ENCODE data around the gene MRC2.
"Not testable (repeated sequence)": the region's sequence is repeated elsewhere in the genome, so short reads cannot be mapped to it uniquely, and the experiment has no call there.

Gene MRC2

DNA sequence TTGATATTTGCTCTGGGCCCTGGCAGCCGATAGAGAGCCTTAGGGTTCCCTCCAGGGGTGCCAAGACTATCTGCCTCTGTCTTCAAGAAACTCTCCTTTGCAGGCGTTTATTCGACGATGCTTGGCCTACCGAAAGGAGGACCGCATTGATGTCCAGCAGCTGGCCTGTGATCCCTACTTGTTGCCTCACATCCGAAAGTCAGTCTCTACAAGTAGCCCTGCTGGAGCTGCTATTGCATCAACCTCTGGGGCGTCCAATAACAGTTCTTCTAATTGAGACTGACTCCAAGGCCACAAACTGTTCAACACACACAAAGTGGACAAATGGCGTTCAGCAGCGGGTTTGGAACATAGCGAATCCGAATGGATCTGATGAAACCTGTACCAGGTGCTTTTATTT is 15.2 kb upstream of the MRC2 start:
- not testable (repeated sequence) for DNase-seq (ENCODE audit: low spot score)

- not testable (repeated sequence) for DNase-seq (ENCODE audit: low spot score)
Observed at GRCh38 chr17:62613095-62613494, 14.4 kb upstream of the MRC2 start.

DNA sequence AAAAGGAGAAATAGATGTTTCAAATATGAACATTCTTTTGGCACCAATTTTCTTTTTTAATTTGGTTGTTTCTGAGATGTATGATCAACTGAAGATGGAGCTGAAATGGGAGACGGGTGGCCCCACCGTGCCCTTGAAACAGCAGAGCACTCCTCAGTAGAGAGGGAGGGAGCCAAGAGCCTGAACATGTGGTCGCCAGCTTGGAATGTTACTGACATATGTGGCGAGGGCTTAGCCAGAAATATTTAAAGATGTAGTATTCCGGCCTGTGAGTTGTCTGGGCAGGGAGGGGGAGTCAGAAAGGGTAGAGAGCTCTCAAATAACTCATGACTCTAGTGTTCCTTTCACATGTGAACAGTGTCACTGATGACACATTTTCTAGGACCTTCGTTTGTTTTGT is 13.3 kb upstream of the MRC2 start:
- no peak for DNase-seq (ENCODE audit: low spot score)

GRCh38 chr17:62615503-62615902 is 12.0 kb upstream of the MRC2 start:
- no peak for DNase-seq (ENCODE audit: low spot score)

DNA sequence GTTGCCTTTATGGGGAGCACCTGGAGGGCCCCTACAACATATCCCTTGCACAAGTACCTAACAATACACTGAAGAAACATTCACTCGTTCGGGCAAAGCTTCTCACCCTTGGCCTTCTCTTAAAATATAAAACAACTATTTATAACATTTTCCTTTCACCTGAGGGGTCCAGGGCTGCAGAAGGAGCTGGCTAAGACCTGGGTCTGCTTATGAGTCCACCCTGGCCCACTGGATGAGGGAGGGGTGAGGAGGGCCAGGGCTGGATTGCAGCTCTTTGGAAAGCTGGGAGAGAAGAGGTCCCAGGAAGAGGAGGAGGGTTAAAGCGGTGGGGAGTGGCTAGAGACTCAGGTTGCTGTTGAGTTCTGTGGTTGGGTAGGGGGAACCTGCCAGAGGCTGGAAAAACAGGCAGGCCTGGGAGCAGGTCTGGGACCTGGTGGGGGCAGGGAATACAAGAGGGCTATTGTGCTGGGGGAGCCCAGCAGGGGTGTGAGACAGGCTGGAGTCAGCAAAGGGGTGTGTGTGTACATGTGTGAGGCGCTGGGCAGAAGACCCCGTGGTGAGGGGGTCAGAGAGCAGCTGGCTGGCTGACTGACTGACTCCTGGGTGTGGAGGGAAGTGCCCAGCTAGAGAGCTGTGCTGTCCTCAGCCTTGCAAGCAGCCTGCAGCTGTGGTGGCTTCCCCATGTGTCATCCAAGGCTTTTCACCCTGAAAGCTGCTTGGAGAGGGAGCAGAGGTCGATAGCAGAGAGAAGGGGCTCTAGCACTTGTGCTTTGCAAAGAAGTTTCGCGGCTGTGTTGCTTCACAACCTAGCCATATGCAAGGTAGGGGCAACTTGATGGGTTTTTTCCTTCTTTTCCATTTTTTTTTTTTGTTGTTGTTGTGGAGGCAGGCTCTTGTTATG is 10.2 kb upstream of the MRC2 start:
- no peak for DNase-seq (ENCODE audit: low spot score)

DNA sequence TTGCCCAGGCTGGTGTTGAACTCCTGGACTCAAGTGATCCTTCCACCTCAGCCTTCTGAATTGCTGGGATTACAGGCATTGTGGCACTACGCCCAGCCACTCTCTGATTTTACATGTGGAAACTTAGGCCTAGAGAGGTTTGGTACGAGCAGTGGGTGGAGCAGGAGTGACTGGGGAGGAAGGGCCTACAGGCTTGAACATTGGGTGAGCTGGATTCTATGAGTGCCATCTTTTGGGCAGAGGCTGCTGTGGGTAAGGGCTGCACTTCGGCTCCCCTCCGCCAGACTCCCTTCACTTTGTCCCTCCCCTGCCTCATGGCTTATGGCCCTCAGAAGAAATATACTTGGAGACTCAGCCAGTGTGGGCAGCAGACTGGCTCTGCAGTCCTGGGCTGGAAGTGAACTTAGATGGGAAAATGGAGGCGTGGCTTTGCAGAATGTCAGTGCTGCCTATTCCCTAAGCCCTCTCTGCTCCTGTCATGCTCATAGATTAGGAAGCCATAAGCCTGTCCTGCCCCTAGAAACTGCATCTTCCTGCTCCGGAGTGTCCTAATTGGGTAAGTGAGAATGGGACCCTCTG is 9.5 kb upstream of the MRC2 start:
- no peak for DNase-seq (ENCODE audit: low spot score)

GRCh38 chr17:62618647-62619416 is 8.6 kb upstream of the MRC2 start:
- no peak for DNase-seq (ENCODE audit: low spot score)

GRCh38 chr17:62619417-62620155 is 7.9 kb upstream of the MRC2 start:
- no peak for DNase-seq (ENCODE audit: low spot score)

GRCh38 chr17:62621223-62621622 is 6.2 kb upstream of the MRC2 start:
- no peak for DNase-seq (ENCODE audit: low spot score)

DNA sequence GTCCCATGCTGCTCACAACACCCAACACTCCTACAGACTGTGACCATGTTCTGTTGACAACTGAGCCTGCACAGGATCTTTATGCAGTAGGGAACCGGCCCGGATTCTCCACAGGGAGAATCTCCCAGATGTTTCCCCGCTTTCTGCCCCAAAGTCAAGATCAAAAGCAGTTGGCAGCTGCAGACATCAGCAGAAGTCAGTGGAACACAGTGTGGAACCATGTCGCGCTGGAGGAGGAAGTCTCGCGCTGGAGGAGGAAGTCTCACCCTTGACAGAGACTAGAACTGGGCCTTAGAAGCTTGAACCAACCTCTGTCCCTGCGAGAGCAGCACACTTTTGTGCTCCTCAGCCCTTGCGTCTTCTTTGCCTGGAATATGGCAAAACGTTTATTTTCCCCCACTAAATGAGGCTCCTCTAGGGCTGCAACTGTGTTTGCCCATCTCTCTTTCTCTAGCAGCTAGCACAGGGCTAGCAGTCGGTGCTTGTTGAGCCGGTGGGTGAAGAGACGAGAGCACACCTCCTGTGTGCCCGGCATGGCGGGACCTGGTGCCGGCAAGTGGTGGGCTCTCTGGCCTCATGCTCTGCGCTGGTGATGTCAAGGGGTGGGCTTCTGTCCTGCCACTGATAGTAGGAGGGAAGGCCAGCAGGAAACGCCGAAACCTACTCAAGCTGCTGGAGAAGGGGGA is 2.1 kb upstream of the MRC2 start:
- DNase-seq (ENCODE audit: low spot score): no peak

DNA sequence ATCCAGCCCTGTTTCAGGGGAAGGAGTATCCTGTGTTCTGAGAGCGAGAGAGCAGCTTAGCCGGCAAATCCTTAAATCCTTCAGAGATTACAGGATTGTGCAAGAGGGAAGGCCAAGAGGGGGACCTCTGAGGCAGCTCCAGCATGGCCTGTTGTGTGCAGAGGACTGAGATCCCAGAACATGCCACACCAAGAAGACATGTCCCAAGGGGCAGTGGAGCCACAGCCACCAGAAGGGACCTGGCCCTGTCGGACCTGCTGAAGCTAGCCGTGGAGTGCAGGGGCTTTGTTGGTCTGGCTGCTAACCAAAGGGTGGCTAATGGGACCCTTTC is 1.6 kb upstream of the MRC2 start:
- DNase-seq (ENCODE audit: low spot score): no peak

DNA sequence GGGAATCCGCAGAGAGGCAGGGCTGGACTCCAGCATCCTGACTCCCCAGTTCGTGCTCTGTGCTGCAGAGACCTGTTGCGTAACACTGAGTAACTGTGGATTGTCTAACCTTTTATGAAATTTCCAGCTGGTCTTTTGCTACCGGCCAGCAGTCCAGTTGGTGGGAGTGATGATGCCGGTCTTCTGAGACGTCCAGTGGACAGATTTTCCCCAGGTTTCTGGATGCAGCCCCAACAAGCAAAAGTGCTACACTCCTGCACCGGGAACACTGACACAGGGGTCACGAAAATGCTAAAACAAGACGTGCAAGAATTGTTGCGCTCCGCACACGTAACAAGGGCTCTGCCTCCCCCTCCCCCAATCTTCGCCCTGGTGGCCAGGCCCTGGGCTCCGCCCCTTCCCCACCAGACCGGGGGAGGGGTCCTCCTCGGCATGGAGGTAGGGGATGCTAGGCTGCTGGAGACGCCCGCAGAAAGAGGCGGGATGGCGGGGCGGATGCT is 701 bp upstream of the MRC2 start:
- peak; percentile 71 for DNase-seq (ENCODE audit: low spot score)

- DNase-seq (ENCODE audit: low spot score): no peak
Observed at GRCh38 chr17:62627904-62628633, 599 bp downstream of the MRC2 start.

DNA sequence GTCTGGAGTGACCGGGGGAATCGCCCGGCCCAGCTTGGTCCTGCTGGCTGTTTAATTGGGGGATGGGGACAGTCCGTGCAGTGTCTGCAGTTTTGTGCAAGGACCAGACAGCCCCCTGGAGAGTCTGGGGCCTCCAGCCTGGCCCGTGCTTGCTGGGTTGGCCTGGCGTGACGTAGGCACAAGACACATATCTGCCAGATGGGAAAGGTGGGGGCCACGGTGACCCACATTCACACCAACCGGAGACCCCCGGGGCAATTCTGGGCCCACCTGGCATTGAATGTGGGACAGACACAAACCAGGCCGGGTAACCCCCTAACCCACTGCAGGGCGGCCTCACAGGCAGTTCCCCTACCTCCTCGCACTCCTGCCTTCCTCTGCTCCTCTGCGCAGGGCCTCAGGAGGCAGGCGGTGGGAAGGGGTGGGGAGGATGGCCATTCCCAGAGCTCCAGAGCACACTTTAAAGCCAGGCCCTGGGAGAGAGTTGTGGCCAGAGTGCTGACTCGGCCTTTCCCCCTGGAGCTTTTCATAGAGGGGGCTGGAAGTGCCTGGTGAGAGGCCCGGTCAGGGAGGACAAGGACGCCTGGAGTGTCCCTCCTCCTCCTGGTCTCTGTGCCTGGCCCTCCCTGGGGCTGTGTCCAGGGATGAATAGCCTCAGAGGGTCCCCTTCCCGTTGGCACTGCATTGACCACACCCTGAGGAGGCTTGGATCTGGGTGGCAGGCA is 1.5 kb downstream of the MRC2 start:
- DNase-seq (ENCODE audit: low spot score): no peak

DNA sequence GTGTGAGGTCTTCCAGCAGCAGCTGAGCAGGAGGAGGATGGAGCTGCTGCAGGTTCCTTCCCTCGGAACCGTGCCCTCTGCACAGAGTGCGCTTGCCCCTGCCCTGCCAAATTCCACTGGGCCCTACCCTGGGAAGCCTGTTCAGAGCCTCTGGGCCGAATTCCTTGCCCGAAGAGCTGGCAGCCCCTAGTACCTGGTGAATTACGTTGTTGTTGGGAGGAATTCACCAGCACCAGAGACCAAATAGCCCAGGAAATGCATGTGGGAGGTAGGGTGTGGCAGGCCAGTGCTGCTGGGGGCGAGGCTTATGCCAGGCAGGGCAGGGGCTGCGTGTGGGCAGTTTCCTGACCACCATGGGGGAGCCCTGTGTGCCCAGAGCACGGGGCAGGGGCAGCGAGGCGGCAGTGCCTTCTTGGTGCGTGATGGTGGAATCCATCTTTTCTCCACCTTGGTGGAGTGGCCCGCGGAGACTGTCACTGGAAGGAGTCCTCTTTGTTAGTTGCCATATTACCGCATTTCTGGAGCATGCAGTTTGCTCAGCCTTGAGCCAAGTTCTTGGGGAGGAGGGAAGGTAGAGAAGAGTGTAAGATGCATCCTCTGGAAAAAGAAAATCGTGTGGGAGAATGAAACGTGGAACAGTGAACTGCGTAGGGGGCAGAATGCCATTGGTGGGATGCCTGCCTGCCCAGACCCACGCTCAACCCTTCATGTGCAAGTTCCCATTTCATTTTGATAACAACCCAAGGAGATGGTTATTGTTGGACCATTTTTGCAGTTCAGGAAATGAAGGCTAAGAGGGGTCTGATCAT is 2.3 kb downstream of the MRC2 start:
- DNase-seq (ENCODE audit: low spot score): no peak

DNA sequence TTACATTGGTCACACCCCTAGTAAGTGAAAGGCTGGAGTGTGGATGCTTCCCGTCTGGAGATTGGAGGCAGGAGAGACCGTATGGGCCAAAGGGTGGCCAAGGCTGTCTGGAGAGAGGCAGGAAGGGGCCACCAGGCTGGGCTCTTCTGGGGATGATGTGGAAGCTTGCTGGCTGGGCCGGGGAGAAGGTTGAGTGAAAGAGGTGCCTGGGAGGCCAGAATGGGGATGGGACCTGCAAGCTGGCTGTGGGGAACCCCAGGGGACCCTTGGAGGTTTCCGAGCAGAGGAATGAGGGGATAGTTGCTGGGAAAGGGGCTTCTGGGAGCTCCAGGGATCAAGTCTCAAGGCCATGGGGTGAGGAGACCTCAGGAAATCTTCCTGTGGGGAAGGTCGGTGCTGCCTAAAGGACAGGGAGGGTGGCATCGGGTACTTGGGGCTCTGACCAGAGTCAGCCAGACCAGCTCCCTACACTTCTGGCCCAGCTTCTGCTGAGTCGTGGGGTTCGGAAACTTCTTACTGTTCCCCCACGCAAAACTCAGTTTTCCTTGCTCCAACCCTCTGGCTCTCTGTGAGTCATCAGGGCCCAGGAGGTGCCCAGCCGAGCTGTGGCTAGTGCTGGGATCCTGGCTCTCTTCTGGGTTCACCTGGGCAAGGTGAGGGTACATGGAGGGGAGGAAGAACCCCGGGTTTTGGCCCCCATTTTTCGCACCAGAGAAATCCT is 3.1 kb downstream of the MRC2 start:
- DNase-seq (ENCODE audit: low spot score): no peak

- DNase-seq (ENCODE audit: low spot score): no peak
Observed at GRCh38 chr17:62631086-62631935, 3.8 kb downstream of the MRC2 start.

Measured in HuH-7 (cell line).